H1 (cell line): ENCODE measurements around the gene TAX1BP3. TPM values are rescaled to one million over a fixed set of nuclear protein-coding genes. Genes with fewer than 3 reads are reported as not detected.

Experiments used
- CTCF ChIA-PET: fragments of 300-600 bp; sonication (Branson Sonifier 250); formaldehyde crosslinking; loops from one replicate; lab custom pipeline; 2021; ENCODE audit not compliant: partially characterized antibody; lab: Charles Lee
- POLR2A ChIA-PET: fragments of 300-600 bp; sonication (Branson Sonifier 250); formaldehyde crosslinking; loops from one replicate; lab custom pipeline; 2021; ENCODE audit warnings: inconsistent platforms; ENCODE audit not compliant: partially characterized antibody; lab: Charles Lee
- DNase-seq, 2 experiments: peaks; one replicate each; pipeline versions ENCODE4 v3.0.0 to v3.0.0-alpha.2; 2010 to 2022; ENCODE audit warnings: low spot score in 2 of 2, low read depth in 1 of 2, mixed read lengths in 1 of 2
- FAIRE-seq: peaks from 2 replicates; lab custom pipeline; 2011; peaks lifted over from hg19 to GRCh38; lab: Jason Lieb, UNC
- H2AFZ ChIP-seq: 2 replicates; pipeline ENCODE4 v1.8.1; 2012; ENCODE audit warnings: low read length, inconsistent platforms
- H2AK5ac ChIP-seq: 2 replicates; pipeline ENCODE4 v1.6.1; 2013; ENCODE audit warnings: low read depth, low read length
- H2BK120ac ChIP-seq: replicated peaks from 2 replicates; pipeline ENCODE3; 2013; ENCODE audit warnings: low read depth, low read length, inconsistent platforms
- H2BK12ac ChIP-seq: 2 replicates; pipeline ENCODE4 v1.6.1; 2013; ENCODE audit warnings: low read depth, low read length
- H2BK15ac ChIP-seq: 2 replicates; pipeline ENCODE4 v1.6.1; 2013; ENCODE audit warnings: low read length
- H2BK20ac ChIP-seq: 2 replicates; pipeline ENCODE4 v1.6.1; 2013; ENCODE audit warnings: low read length
- H2BK5ac ChIP-seq: 2 replicates; pipeline ENCODE4 v1.6.1; 2013; ENCODE audit warnings: low read depth, low read length
- H3K14ac ChIP-seq: 2 replicates; pipeline ENCODE4 v1.6.1; 2013; ENCODE audit warnings: inconsistent platforms; ENCODE audit not compliant: insufficient read length
- H3K18ac ChIP-seq: 2 replicates; pipeline ENCODE4 v1.6.1; 2013; ENCODE audit warnings: low read length; ENCODE audit errors: extremely low read depth
- H3K23ac ChIP-seq: 2 replicates; pipeline ENCODE4 v1.6.1; 2013; ENCODE audit warnings: inconsistent platforms; ENCODE audit not compliant: insufficient read length
- H3K23me2 ChIP-seq: 2 replicates; pipeline ENCODE4 v1.6.1; 2013; ENCODE audit warnings: low read depth, low read length
- H3K27ac ChIP-seq: 2 replicates; pipeline ENCODE4 v1.6.1; 2011; ENCODE audit warnings: low read depth, low read length, inconsistent platforms
- H3K27me3 ChIP-seq, 4 experiments: replicated peaks in 1 of 4; 1 replicate in 1 of 4; 2 replicates in 3 of 4; pipeline versions ENCODE4 v1.6.1 to v1.8.1; 2011 to 2013; ENCODE audit warnings: low read length in 3 of 4, mild to moderate bottlenecking in 3 of 4, inconsistent platforms in 2 of 4, mixed read lengths in 2 of 4, moderate library complexity in 1 of 4; ENCODE audit not compliant: control insufficient read depth in 3 of 4, insufficient read depth in 3 of 4; ENCODE audit errors: extremely low read depth in 1 of 4
- H3K36me3 ChIP-seq, 4 experiments: 2 replicates each; pipeline versions ENCODE4 v1.6.1 to v1.8.1; 2011 to 2013; ENCODE audit warnings: mild to moderate bottlenecking in 4 of 4, low read length in 3 of 4, moderate library complexity in 2 of 4, control low read depth in 1 of 4, inconsistent platforms in 1 of 4; ENCODE audit not compliant: insufficient read depth in 4 of 4, control insufficient read depth in 2 of 4
- H3K4ac ChIP-seq: replicated peaks from 2 replicates; pipeline ENCODE3; 2013; ENCODE audit warnings: low read length, low read depth, mixed read lengths, inconsistent platforms; ENCODE audit not compliant: insufficient read length
- H3K4me1 ChIP-seq, 4 experiments: replicated peaks in 1 of 4; 1 replicate in 1 of 4; 2 replicates in 3 of 4; pipeline versions ENCODE4 v1.6.1 to v1.8.1; 2011 to 2013; ENCODE audit warnings: low read length in 3 of 4, inconsistent platforms in 2 of 4, mixed read lengths in 1 of 4; ENCODE audit not compliant: insufficient read depth in 4 of 4, control insufficient read depth in 3 of 4
- H3K4me2 ChIP-seq, 2 experiments: 2 replicates each; pipeline versions ENCODE4 v1.6.1 to v1.8.1; 2011 to 2013; ENCODE audit warnings: low read depth in 2 of 2, low read length in 2 of 2, control low read depth in 1 of 2, inconsistent platforms in 1 of 2, mild to moderate bottlenecking in 1 of 2; ENCODE audit not compliant: insufficient read depth in 1 of 2
- H3K4me3 ChIP-seq, 4 experiments: fragments of 200-600, 300-600 bp in 1 of 4; sonication (generic), shearing (Covaris generic), sonication (Bioruptor Twin) in 1 of 4; 2 replicates each; pipeline versions ENCODE4 v1.5.1 to v1.8.1; 2011 to 2016; ENCODE audit warnings: low read length in 4 of 4, low read depth in 3 of 4, control low read depth in 2 of 4, inconsistent platforms in 2 of 4, mild to moderate bottlenecking in 2 of 4, mixed read lengths in 1 of 4, moderate library complexity in 1 of 4; ENCODE audit not compliant: insufficient read depth in 2 of 4; ENCODE audit errors: extremely low read depth in 1 of 4
- H3K56ac ChIP-seq: replicated peaks from 2 replicates; pipeline ENCODE3; 2013; ENCODE audit warnings: low read depth, mild to moderate bottlenecking, mixed read lengths, low read length, inconsistent platforms; ENCODE audit not compliant: insufficient read length
- H3K79me1 ChIP-seq: 2 replicates; pipeline ENCODE4 v1.6.1; 2013; ENCODE audit warnings: low read depth, low read length, control low read depth
- H3K79me2 ChIP-seq, 2 experiments: 2 replicates each; pipeline versions ENCODE4 v1.6.1 to v1.8.1; 2012 to 2013; ENCODE audit warnings: low read length in 2 of 2, mild to moderate bottlenecking in 2 of 2, inconsistent platforms in 1 of 2; ENCODE audit not compliant: insufficient read depth in 2 of 2, control insufficient read depth in 1 of 2
- H3K9ac ChIP-seq, 4 experiments: replicated peaks in 1 of 4; 1 replicate in 1 of 4; 2 replicates in 3 of 4; pipeline versions ENCODE4 v1.6.1 to v1.8.1; 2011 to 2013; ENCODE audit warnings: low read depth in 3 of 4, low read length in 3 of 4, control low read depth in 2 of 4, mild to moderate bottlenecking in 2 of 4, moderate library complexity in 2 of 4, inconsistent platforms in 1 of 4; ENCODE audit errors: extremely low read depth in 1 of 4
- H3K9me3 ChIP-seq, 2 experiments: 2 replicates each; pipeline versions ENCODE4 v1.6.1 to v1.8.1; 2012 to 2013; ENCODE audit warnings: mild to moderate bottlenecking in 2 of 2, moderate library complexity in 2 of 2, control low read depth in 1 of 2, inconsistent platforms in 1 of 2, low read depth in 1 of 2, low read length in 1 of 2, mixed read lengths in 1 of 2; ENCODE audit not compliant: insufficient read depth in 2 of 2
- H4K20me1 ChIP-seq, 2 experiments: replicated peaks in 1 of 2; 2 replicates each; pipeline versions ENCODE3 to v1.8.1; 2011 to 2013; ENCODE audit warnings: inconsistent platforms in 2 of 2, low read length in 2 of 2, mild to moderate bottlenecking in 1 of 2; ENCODE audit not compliant: insufficient read depth in 2 of 2, control insufficient read depth in 1 of 2
- H4K5ac ChIP-seq: 2 replicates; pipeline ENCODE4 v1.6.1; 2013; ENCODE audit warnings: low read length, low read depth, mixed read lengths, inconsistent platforms; ENCODE audit not compliant: insufficient read length
- H4K8ac ChIP-seq: 2 replicates; pipeline ENCODE4 v1.8.0; 2013; ENCODE audit warnings: mild to moderate bottlenecking, moderate library complexity, low read length, inconsistent platforms; ENCODE audit not compliant: insufficient read depth; ENCODE audit errors: extremely low read depth
- H4K91ac ChIP-seq: replicated peaks from 2 replicates; pipeline ENCODE3; 2013; ENCODE audit warnings: low read length, mixed read lengths, inconsistent platforms; ENCODE audit not compliant: insufficient read length
- BRCA1 ChIP-seq: IDR thresholded peaks from 2 replicates; pipeline ENCODE4 v1.6.1; 2012; ENCODE audit warnings: low read depth, low read length, improper control_type of control experiment
- JUND ChIP-seq: IDR thresholded peaks from 2 replicates; pipeline ENCODE4 v1.6.1; 2011; ENCODE audit warnings: mild to moderate bottlenecking, improper control_type of control experiment, low read length
- KDM4A ChIP-seq: IDR thresholded peaks from one replicate; pipeline ENCODE4 v1.7.1; 2012; ENCODE audit warnings: low read depth, mild to moderate bottlenecking, moderate library complexity, low read length, inconsistent platforms; ENCODE audit not compliant: severe bottlenecking
- NANOG ChIP-seq: IDR thresholded peaks from 2 replicates; pipeline ENCODE4 v1.6.1; 2011; ENCODE audit warnings: low read length, low read depth, mild to moderate bottlenecking, inconsistent platforms; ENCODE audit not compliant: insufficient read depth, poor library complexity, severe bottlenecking
- POLR2A ChIP-seq, 2 experiments: IDR thresholded peaks; 1 replicate in 1 of 2; 2 replicates in 1 of 2; pipeline ENCODE4 v1.6.1; 2011; ENCODE audit warnings: low read depth in 2 of 2, low read length in 2 of 2, mild to moderate bottlenecking in 2 of 2; ENCODE audit errors: control extremely low read depth in 1 of 2
- SP4 ChIP-seq: IDR thresholded peaks from 2 replicates; pipeline ENCODE4 v1.6.1; 2012; ENCODE audit warnings: low read length, inconsistent platforms
- WGBS, 2 experiments: shearing (Covaris generic) in 1 of 2; methylation state at CpG; one replicate each; pipeline versions ENCODE4 v1.1.6 to v1.1.7; 2013 to 2015; ENCODE audit warnings: low lambda C conversion rate in 2 of 2, mixed read lengths in 2 of 2, inconsistent platforms in 1 of 2, low coverage in 1 of 2, missing lambda C conversion rate in 1 of 2; ENCODE audit not compliant: insufficient replicate concordance in 2 of 2, insufficient coverage in 1 of 2, insufficient read length in 1 of 2; ENCODE audit errors: extremely low coverage in 1 of 2, missing lambda C conversion rate in 1 of 2; 5-methylcytosine and 5-hydroxymethylcytosine counted together
- polyA plus RNA-seq, 7 experiments: library from polyadenylated mRNA; depleted of rRNA in 3 of 7; stranded (reverse) in 5 of 7; unstranded in 2 of 7; fragments of >200 nt in 5 of 7; fragments of 200-250 nt in 2 of 7; gene quantifications; 1 replicate in 5 of 7; 2 replicates in 1 of 7; 4 replicates in 1 of 7; pipeline versions ENCODE4 v1.2.1 to v1.2.3, GENCODE V29; 2011 to 2013; ENCODE audit warnings: missing spikeins in 2 of 7, mixed read lengths in 2 of 7
- total RNA-seq: library from RNA; stranded (reverse); fragmentation: NEBNext Ultra II Directional; extraction: Animal tissue kit (Norgen Biotek cat#: 25700); gene quantifications from 2 replicates; pipeline ENCODE4 v1.2.1, GENCODE V29; 2021

TAX1BP3 gene
- total and polyA plus RNA-seq, 2 of the 8 experiments (the other 6 are each of a cell fraction or from before 2014, with no cell fraction given): 65.3 to 81.8 TPM

DNA sequence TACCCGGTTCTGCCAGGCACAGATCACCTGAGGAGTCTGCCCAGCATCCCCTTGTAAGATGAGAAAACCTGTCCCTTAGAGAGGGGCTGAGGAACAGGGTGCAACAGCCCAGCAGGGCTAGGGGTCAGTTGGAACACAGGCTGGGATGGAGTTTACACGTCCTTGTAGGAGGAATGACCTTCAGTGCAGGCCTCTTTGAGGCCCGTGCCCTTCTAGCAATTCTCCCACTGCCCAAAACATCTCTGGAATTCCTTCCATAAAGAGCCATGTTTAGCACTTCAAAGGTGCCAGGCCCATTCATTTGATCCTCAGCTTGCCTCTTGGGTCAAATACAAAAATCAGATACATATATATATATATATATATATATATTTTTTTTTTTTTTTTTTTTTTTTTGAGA, 27.4 kb downstream of the TAX1BP3 start:
- no peak overlapping the region for H2BK15ac ChIP-seq
- FAIRE-seq (no peak), DNase-seq (no peak)
- H3K14ac ChIP-seq: no peak overlapping the region
- no peak overlapping the region for H2BK12ac ChIP-seq
- peak overlapping the region; percentile 11 to 53; a peak in 2 of 4 replicates for H3K4me2 ChIP-seq
- no peaks in the 10 kb centered on the region; the same call in 1 of the 2 replicates for H3K79me1 ChIP-seq
- peaks cover 0 to 8% (median 4%) of the 10 kb centered on the region in 4 experiments; a peak in 3 of 7 replicates for H3K4me1 ChIP-seq
- H3K9ac ChIP-seq: 0 out of 7 replicates have a peak overlapping the region, but pooled peaks of 1 of the 4 experiments have one; percentile 10
- no peak overlapping the region for H2AFZ ChIP-seq
- no peaks in the 10 kb centered on the region for H3K27me3 ChIP-seq
- TF ChIP-seq NANOG: no peak
- TF ChIP-seq JUND: no peak
- no peak for TF ChIP-seq BRCA1
- no peak for TF ChIP-seq KDM4A
- no peak for TF ChIP-seq SP4
- TF ChIP-seq POLR2A (IDR thresholded peaks at IDR 0.05; ENCODE audit: control extremely low read depth in 1 of 2, low read depth in 2 of 2, low read length in 2 of 2): no peak
- H2BK5ac ChIP-seq: no peak overlapping the region; the same call in 1 of the 2 replicates
- H3K4ac ChIP-seq: no peak overlapping the region
- 72% methylated on average over 3 of the region's 3 CpGs; no CpG with 5 or more reads in 1 of the 2 experiments for WGBS, 2 experiments
- H3K4me3 ChIP-seq: no peak overlapping the region
- no peak overlapping the region for H2AK5ac ChIP-seq
- ChIA-PET POLR2A (interaction anchor here (1.2 to 1.9 kb wide), 6 partner anchors 10 to 27 kb away, joined by 3 to 6 read pairs (median 6); partner anchors contain the start of genes EMC6 and TAX1BP3), CTCF (interaction anchor here (1.1 kb wide), 1 partner anchor 603 kb away, joined by 3 read pairs; no protein-coding TSS in a partner anchor)
- peaks cover 6% of the 10 kb centered on the region; the same call in 1 of the 2 replicates for H3K23me2 ChIP-seq
- no peak overlapping the region for H3K27ac ChIP-seq
- peaks cover 0 to 5% of the 10 kb centered on the region in 2 experiments for H4K20me1 ChIP-seq
- no peak overlapping the region for H3K18ac ChIP-seq
- no peak overlapping the region for H2BK120ac ChIP-seq
- H3K36me3 ChIP-seq: peaks cover 3 to 8% (median 3%) of the 10 kb centered on the region in 4 experiments; a peak in 5 of 8 replicates
- no peak overlapping the region for H4K8ac ChIP-seq
- H3K56ac ChIP-seq: no peak overlapping the region
- no peak overlapping the region for H2BK20ac ChIP-seq
- no peak overlapping the region for H3K23ac ChIP-seq
- no peaks in the 10 kb centered on the region for H3K9me3 ChIP-seq
- H4K5ac ChIP-seq: no peak overlapping the region
- H4K91ac ChIP-seq: no peak overlapping the region
- no peaks in the 10 kb centered on the region; a peak in 1 of 4 replicates for H3K79me2 ChIP-seq
